PC-9 (cell line): ENCODE measurements around the gene HTRA3. TPM values are rescaled to one million over a fixed set of nuclear protein-coding genes. Genes with fewer than 3 reads are reported as not detected.

Experiments used
- BruUV-seq: library from RNA; stranded (reverse); fragments of 400-500 nt; replicated peaks from 2 replicates; lab custom pipeline; 2021; lab: Mats Ljungman, UMichigan
- CTCF ChIA-PET: fragments of 300-600 bp; sonication (Branson Sonifier 250); formaldehyde crosslinking; loops from one replicate; lab custom pipeline; 2022; ENCODE audit warnings: antibody characterized with exemption; lab: Charles Lee
- POLR2A ChIA-PET: fragments of 300-600 bp; sonication (Branson Sonifier 250); formaldehyde crosslinking; loops from one replicate; lab custom pipeline; 2022; ENCODE audit warnings: antibody characterized with exemption; ENCODE audit not compliant: unreplicated experiment; lab: Charles Lee
- DNase-seq, 2 experiments: peaks; one replicate each; pipeline versions ENCODE4 v3.0.0 to v3.0.0-alpha.2; 2015 to 2022; ENCODE audit warnings: mixed read lengths in 1 of 2
- H2AFZ ChIP-seq: fragments of 200-600 bp; sonication (generic); 2 replicates; pipeline ENCODE4 v1.8.1; 2017; ENCODE audit warnings: antibody characterized with exemption
- H3F3A ChIP-seq: fragments of 200-600 bp; sonication (generic); 2 replicates; pipeline ENCODE4 v1.8.1; 2017; ENCODE audit warnings: antibody characterized with exemption, mild to moderate bottlenecking, low read depth; ENCODE audit not compliant: insufficient read depth
- H3K27ac ChIP-seq: fragments of 200-600 bp; sonication (generic); 2 replicates; pipeline ENCODE4 v1.6.1; 2016; ENCODE audit warnings: mixed run types
- H3K27me3 ChIP-seq: fragments of 200-600 bp; sonication (generic); 2 replicates; pipeline ENCODE4 v1.6.1; 2016; ENCODE audit warnings: low read depth, mixed run types; ENCODE audit not compliant: insufficient read depth
- H3K36me3 ChIP-seq: fragments of 200-600 bp; sonication (generic); 2 replicates; pipeline ENCODE4 v1.6.1; 2016; ENCODE audit warnings: low read depth, mixed run types
- H3K4me1 ChIP-seq: fragments of 200-600 bp; sonication (generic); replicated peaks from 2 replicates; pipeline ENCODE4 v1.6.1; 2016; ENCODE audit warnings: mixed run types; ENCODE audit not compliant: insufficient read depth
- H3K4me2 ChIP-seq: fragments of 200-600 bp; sonication (generic); 2 replicates; pipeline ENCODE4 v1.6.1; 2017; ENCODE audit warnings: mixed run types
- H3K4me3 ChIP-seq: fragments of 200-600 bp; sonication (generic); 2 replicates; pipeline ENCODE4 v1.6.1; 2016; ENCODE audit warnings: mixed run types
- H3K79me2 ChIP-seq: fragments of 200-600 bp; sonication (generic); 2 replicates; pipeline ENCODE4 v1.6.1; 2017; ENCODE audit warnings: low read depth, mixed run types
- H3K9me2 ChIP-seq: fragments of 200-600 bp; sonication (generic); 2 replicates; pipeline ENCODE4 v1.8.1; 2017; ENCODE audit warnings: mild to moderate bottlenecking; ENCODE audit not compliant: insufficient read depth
- H3K9me3 ChIP-seq: fragments of 200-600 bp; sonication (generic); 2 replicates; pipeline ENCODE4 v1.8.1; 2016; ENCODE audit warnings: low read depth; ENCODE audit not compliant: insufficient read depth
- H4K20me1 ChIP-seq: fragments of 200-600 bp; sonication (generic); 2 replicates; pipeline ENCODE4 v1.8.1; 2017; ENCODE audit not compliant: insufficient read depth
- CTCF ChIP-seq: fragments of 200-600 bp; sonication (generic); conservative IDR thresholded peaks from 2 replicates; pipeline ENCODE4 v1.6.1; 2017; ENCODE audit warnings: mixed run types, antibody characterized with exemption, mild to moderate bottlenecking, moderate library complexity
- EZH2 ChIP-seq: fragments of 200-600 bp; sonication (generic); IDR thresholded peaks from 2 replicates; pipeline ENCODE4 v1.8.0; 2017; ENCODE audit warnings: antibody characterized with exemption, low read depth
- intact Hi-C: fragments of 100-400 bp; cut with micrococcal nuclease; formaldehyde crosslinking; loops from one replicate; pipeline ENCODE4 v1.10.0; 2022; ENCODE audit not compliant: unreplicated experiment
- total RNA-seq: library from RNA; stranded (reverse); gene quantifications from 2 replicates; pipeline ENCODE4 v1.2.3, GENCODE V29; 2021

The HTRA3 gene
- total RNA-seq, 1 experiment from 2014 or later = 14.1 TPM

DNA sequence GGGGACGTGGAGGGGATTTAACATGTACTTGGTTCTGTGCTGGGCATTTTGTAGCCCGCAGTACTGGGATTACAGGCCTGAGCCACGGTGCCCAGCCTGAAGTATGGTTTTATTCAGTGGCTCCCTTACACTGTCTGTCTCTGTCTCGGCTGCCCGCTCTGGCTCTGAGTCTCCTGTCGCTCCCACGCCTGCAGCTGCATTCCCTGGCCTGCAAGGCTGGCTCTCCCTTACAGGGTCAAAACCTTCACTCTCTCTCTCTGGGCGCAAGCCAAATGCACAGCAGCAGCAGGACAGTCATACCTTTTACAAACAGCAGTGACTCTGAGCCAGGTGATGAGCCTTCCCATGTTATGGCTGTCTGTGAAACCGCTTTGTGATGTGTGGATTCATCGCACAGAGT lies 72.1 kb downstream of the HTRA3 start:
- no peaks in the 10 kb centered on the region for H3K79me2 ChIP-seq
- POLR2A ChIA-PET = no interaction called here

DNA sequence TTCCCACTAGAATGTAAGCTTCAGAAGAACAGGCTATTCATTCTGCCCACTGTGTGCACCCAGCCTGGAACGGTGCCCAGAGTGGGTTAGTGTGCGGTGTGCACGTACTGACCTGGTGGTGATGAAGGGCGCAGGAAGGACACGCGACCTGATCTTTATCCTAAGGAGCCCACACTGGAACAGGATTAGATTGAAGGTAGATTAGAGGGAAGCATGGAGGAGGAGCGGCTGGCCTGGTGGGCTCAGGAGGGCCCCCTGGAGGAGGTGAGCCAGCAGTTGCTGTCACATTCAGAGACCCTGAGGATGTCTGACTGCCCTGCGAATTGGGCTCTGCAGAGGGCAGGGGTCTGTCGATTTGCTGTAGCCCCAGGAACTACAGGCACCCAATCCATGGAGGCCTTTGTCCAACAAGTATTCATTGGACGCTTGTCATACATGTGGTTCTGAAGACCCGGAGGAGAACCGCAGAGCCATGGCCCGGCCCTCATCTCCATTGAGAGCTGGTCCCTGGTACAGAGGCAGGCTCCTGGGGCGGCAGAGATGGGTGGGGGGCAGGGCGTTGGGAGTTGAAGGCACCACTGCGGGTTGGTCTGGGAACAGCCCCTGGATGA lies 73.2 kb downstream of the HTRA3 start:
- no peak overlapping the region for H3K4me3 ChIP-seq
- BruUV-seq = no TSS peak
- H2AFZ ChIP-seq = no peak overlapping the region
- H3K79me2 ChIP-seq = no peaks in the 10 kb centered on the region
- DNase-seq = no peak
- no peaks in the 10 kb centered on the region for H3K27me3 ChIP-seq
- intact Hi-C loops = no loop called here
- H3F3A ChIP-seq = no peaks in the 10 kb centered on the region
- ChIA-PET POLR2A (interaction anchor here (0.6 kb wide), 1 partner anchor 20 kb away, joined by 3 read pairs; no protein-coding TSS in a partner anchor), CTCF (no interaction called here)
- H3K9me2 ChIP-seq = no peaks in the 10 kb centered on the region
- H4K20me1 ChIP-seq = no peaks in the 10 kb centered on the region
- H3K9me3 ChIP-seq = no peaks in the 10 kb centered on the region
- no peak overlapping the region for H3K27ac ChIP-seq
- no peak for TF ChIP-seq CTCF
- TF ChIP-seq EZH2 = no peak
- H3K4me2 ChIP-seq = no peak overlapping the region
- no peaks in the 10 kb centered on the region for H3K4me1 ChIP-seq
- no peaks in the 10 kb centered on the region for H3K36me3 ChIP-seq

More for the DNA sequence above, 72.1 kb downstream of the HTRA3 start:
- Histone ChIP-seq H3K27ac (no peak overlapping the region), H3K4me3 (no peak overlapping the region), H3K9me2 (no peaks in the 10 kb centered on the region), H4K20me1 (no peaks in the 10 kb centered on the region), H3K9me3 (no peaks in the 10 kb centered on the region), H3K27me3 (no peaks in the 10 kb centered on the region), H2AFZ (no peak overlapping the region), H3K36me3 (no peaks in the 10 kb centered on the region), H3F3A (peaks cover 3% of the 10 kb centered on the region; the same call in 1 of the 2 replicates), H3K4me1 (peaks cover 6% of the 10 kb centered on the region), H3K4me2 (no peak overlapping the region)
- TF ChIP-seq CTCF (no peak), EZH2 (no peak)
- intact Hi-C loops = no loop called here
- DNase-seq = no peak
- CTCF ChIA-PET = no interaction called here
- BruUV-seq = no TSS peak

DNA sequence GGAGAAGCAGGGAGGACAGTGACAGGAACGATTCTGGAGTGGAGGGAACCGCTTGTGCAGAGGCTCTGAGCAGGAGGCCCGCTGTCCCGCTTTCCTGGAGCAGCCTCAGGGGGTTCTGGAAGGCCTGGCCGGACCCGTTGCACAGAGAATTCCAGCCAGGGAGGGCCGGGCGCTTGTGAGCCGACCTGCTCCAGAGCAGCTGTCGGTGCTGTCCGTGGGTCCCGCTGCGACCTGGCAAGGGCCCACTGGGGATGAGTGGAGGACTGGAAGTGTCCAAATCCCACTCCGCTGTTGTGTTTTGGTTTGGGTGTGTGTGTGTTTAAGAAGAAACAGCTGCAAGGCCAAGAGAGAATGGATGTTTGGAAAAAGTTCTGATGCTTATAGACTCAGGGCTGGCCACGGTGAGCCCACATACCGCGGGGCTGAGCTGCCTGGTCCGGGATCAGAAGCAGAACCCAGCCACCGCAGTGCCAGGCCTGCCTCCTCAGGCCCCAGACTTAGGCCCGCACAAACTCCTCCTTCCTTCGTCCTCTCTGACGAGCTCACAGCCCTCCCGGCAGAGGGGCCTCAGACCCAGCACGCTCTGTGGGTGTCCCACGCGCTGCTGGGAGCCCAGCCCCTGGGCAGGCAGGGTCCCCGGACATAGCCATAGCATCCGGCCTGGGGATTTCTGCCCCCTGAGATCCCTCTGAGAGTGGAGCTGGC lies 73.9 kb downstream of the HTRA3 start:
- ChIA-PET POLR2A (no interaction called here), CTCF (no interaction called here)
- Histone ChIP-seq H3K4me3 (no peak overlapping the region), H4K20me1 (no peaks in the 10 kb centered on the region), H2AFZ (no peak overlapping the region), H3K27ac (no peak overlapping the region), H3K9me2 (no peaks in the 10 kb centered on the region), H3K9me3 (no peaks in the 10 kb centered on the region), H3K79me2 (no peaks in the 10 kb centered on the region), H3K36me3 (no peaks in the 10 kb centered on the region), H3K27me3 (no peaks in the 10 kb centered on the region), H3K4me2 (no peak overlapping the region), H3F3A (no peaks in the 10 kb centered on the region), H3K4me1 (no peaks in the 10 kb centered on the region)
- TF ChIP-seq EZH2 = no peak
- TF ChIP-seq CTCF = no peak
- intact Hi-C loops = no loop called here
- DNase-seq = no peak
- no TSS peak for BruUV-seq
